WTC11 (cell line): ENCODE data around the gene SLC10A1. TPM values are rescaled to one million over a fixed set of nuclear protein-coding genes. Genes with fewer than 3 reads are reported as not detected.

Source experiments
- ATAC-seq: fragments of 200-7000 bp; cut with Tn5 transposase; 2 replicates; pipeline ENCODE4 v1.10.0; 2021; ENCODE audit warnings: mild to moderate bottlenecking, moderate library complexity
- CTCF ChIA-PET: fragments of 300-600 bp; sonication (Branson Sonifier 250); formaldehyde crosslinking; loops from one replicate; lab custom pipeline; 2021; ENCODE audit warnings: antibody characterized with exemption; lab: Charles Lee
- POLR2A ChIA-PET: fragments of 350-600 bp; sonication (Branson Sonifier 250); formaldehyde crosslinking; loops from one replicate; lab custom pipeline; 2021; ENCODE audit warnings: antibody characterized with exemption; lab: Charles Lee
- DNase-seq: peaks from one replicate; pipeline ENCODE4 v3.0.0; 2021; ENCODE audit warnings: low spot score
- H3K27ac Mint-ChIP-seq: 2 replicates; pipeline ENCODE4 v1.8.0; 2021; ENCODE audit warnings: mixed read lengths
- H3K27me3 Mint-ChIP-seq: 2 replicates; pipeline ENCODE4 v1.8.0; 2021; ENCODE audit warnings: low read depth, mild to moderate bottlenecking, moderate library complexity, mixed read lengths
- H3K36me3 Mint-ChIP-seq: 2 replicates; pipeline ENCODE4 v1.8.0; 2021; ENCODE audit warnings: mixed read lengths
- H3K4me1 Mint-ChIP-seq: 2 replicates; pipeline ENCODE4 v1.8.0; 2022; ENCODE audit warnings: mixed read lengths
- H3K4me3 Mint-ChIP-seq: 2 replicates; pipeline ENCODE4 v1.8.0; 2021; ENCODE audit warnings: mild to moderate bottlenecking, moderate library complexity, mixed read lengths
- H3K9me3 Mint-ChIP-seq: 2 replicates; pipeline ENCODE4 v1.8.0; 2021; ENCODE audit warnings: mixed read lengths
- ETV6 ChIP-seq: sonication (generic); formaldehyde crosslinking; IDR thresholded peaks from 2 replicates; pipeline ENCODE4 v1.8.1; 2022; ENCODE audit warnings: mild to moderate bottlenecking, missing genetic modification reagents
- FOXP1 ChIP-seq: sonication (generic); formaldehyde crosslinking; IDR thresholded peaks from 2 replicates; pipeline ENCODE4 v1.8.0; 2022; ENCODE audit warnings: missing genetic modification reagents, mild to moderate bottlenecking, moderate library complexity, borderline replicate concordance
- GABPB1 ChIP-seq: sonication (generic); formaldehyde crosslinking; IDR thresholded peaks from 2 replicates; pipeline ENCODE4 v1.8.1; 2023; ENCODE audit warnings: mild to moderate bottlenecking, missing genetic modification reagents
- GRHL2 ChIP-seq: fragments of 250-450 bp; sonication (Bioruptor Pico); IDR thresholded peaks from 2 replicates; pipeline ENCODE4 v1.8.0; 2022; ENCODE audit warnings: mild to moderate bottlenecking, moderate library complexity; ENCODE audit not compliant: insufficient replicate concordance, severe bottlenecking
- HMGA2 ChIP-seq: fragments of 250-450 bp; sonication (Bioruptor Pico); IDR thresholded peaks from 2 replicates; pipeline ENCODE4 v1.4.0; 2021; ENCODE audit warnings: mild to moderate bottlenecking, moderate library complexity
- JUN ChIP-seq: sonication (generic); formaldehyde crosslinking; IDR thresholded peaks from 2 replicates; pipeline ENCODE4 v1.8.0; 2023; ENCODE audit warnings: mild to moderate bottlenecking, missing genetic modification reagents
- NFATC4 ChIP-seq: fragments of 250-450 bp; sonication (Bioruptor Pico); IDR thresholded peaks from 2 replicates; pipeline ENCODE4 v1.9.0; 2021; ENCODE audit warnings: mild to moderate bottlenecking
- NFYB ChIP-seq: sonication (generic); formaldehyde crosslinking; conservative IDR thresholded peaks from 2 replicates; pipeline ENCODE4 v1.8.0; 2022; ENCODE audit warnings: low read depth, missing genetic modification reagents
- TCF7 ChIP-seq: sonication (generic); formaldehyde crosslinking; IDR thresholded peaks from 2 replicates; pipeline ENCODE4 v1.8.0; 2022; ENCODE audit warnings: mild to moderate bottlenecking, low read depth, missing genetic modification reagents, moderate library complexity
- ZNF219 ChIP-seq: sonication (generic); formaldehyde crosslinking; IDR thresholded peaks from 2 replicates; pipeline ENCODE4 v1.8.0; 2023; ENCODE audit warnings: missing genetic modification reagents, mild to moderate bottlenecking, borderline replicate concordance
- ZNF232 ChIP-seq: sonication (generic); formaldehyde crosslinking; IDR thresholded peaks from 2 replicates; pipeline ENCODE4 v1.8.0; 2022; ENCODE audit warnings: mild to moderate bottlenecking, missing genetic modification reagents
- total RNA-seq: library from RNA; stranded (reverse); gene quantifications from 3 replicates; pipeline ENCODE4 v1.2.3, GENCODE V29; 2021
- TF ChIP-seq, protein P1 (sequence below): fragments of 250-450 bp; sonication (Bioruptor Pico); IDR thresholded peaks from 2 replicates; pipeline ENCODE4 v2.1.2; 2022; ENCODE audit warnings: mild to moderate bottlenecking, moderate library complexity
- TF ChIP-seq, protein P2 (sequence below): sonication (generic); formaldehyde crosslinking; IDR thresholded peaks from 2 replicates; pipeline ENCODE4 v1.8.1; 2022; ENCODE audit warnings: missing genetic modification reagents, borderline replicate concordance
- TF ChIP-seq, protein P3 (sequence below): sonication (generic); formaldehyde crosslinking; IDR thresholded peaks from 2 replicates; pipeline ENCODE4 v1.8.0; 2023; ENCODE audit warnings: missing genetic modification reagents, mild to moderate bottlenecking, borderline replicate concordance
- TF ChIP-seq, protein P4 (sequence below): sonication (generic); formaldehyde crosslinking; IDR thresholded peaks from 2 replicates; pipeline ENCODE4 v1.8.0; 2022; ENCODE audit warnings: mild to moderate bottlenecking, missing genetic modification reagents
- TF ChIP-seq, protein P5 (sequence below): sonication (generic); formaldehyde crosslinking; IDR thresholded peaks from 2 replicates; pipeline ENCODE4 v1.8.1; 2023; ENCODE audit warnings: mild to moderate bottlenecking, moderate library complexity, missing genetic modification reagents
- TF ChIP-seq, protein P6 (sequence below): sonication (generic); formaldehyde crosslinking; IDR thresholded peaks from 2 replicates; pipeline ENCODE4 v1.8.0; 2023; ENCODE audit warnings: mild to moderate bottlenecking, missing genetic modification reagents

Gene SLC10A1
- total RNA-seq, 1 experiment from 2014 or later, result 0.09 TPM

DNA sequence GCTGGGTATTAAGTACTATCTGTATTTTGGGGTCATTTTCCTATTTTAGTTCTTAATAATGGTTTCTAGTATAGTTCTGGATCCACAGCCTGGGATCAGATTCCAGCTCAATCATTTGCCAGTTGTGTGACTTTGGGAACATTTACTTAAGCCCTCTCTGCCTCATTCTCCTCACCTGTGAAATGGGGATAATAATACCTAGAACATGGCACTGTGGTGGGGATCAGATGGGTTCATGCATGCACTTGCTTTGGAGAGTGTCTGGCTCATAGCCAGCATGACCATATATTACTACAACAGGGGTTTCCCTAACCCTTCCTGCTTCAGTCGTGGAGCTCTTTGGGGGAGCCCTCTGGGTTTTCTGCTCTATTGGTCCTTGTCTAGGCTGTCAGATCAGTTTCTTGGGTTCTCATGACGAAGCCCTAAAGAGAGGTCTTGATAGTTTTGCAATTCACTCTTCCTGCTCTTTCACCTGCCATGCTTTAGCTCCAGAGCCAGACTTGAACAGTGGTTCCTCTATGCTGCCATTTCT is 48.1 kb upstream of the SLC10A1 start (continued):
- TF ChIP-seq, protein P1, sequence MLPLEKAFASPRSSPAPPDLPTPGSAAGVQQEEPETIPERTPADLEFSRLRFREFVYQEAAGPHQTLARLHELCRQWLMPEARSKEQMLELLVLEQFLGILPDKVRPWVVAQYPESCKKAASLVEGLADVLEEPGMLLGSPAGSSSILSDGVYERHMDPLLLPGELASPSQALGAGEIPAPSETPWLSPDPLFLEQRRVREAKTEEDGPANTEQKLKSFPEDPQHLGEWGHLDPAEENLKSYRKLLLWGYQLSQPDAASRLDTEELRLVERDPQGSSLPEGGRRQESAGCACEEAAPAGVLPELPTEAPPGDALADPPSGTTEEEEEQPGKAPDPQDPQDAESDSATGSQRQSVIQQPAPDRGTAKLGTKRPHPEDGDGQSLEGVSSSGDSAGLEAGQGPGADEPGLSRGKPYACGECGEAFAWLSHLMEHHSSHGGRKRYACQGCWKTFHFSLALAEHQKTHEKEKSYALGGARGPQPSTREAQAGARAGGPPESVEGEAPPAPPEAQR (CRISPR knock-in tag), result no peak
- TF ChIP-seq ZNF232 (CRISPR knock-in tag), result no peak
- no peak for TF ChIP-seq NFYB (CRISPR knock-in tag)
- no peak for TF ChIP-seq GRHL2 (CRISPR knock-in tag)
- TF ChIP-seq, protein P2, sequence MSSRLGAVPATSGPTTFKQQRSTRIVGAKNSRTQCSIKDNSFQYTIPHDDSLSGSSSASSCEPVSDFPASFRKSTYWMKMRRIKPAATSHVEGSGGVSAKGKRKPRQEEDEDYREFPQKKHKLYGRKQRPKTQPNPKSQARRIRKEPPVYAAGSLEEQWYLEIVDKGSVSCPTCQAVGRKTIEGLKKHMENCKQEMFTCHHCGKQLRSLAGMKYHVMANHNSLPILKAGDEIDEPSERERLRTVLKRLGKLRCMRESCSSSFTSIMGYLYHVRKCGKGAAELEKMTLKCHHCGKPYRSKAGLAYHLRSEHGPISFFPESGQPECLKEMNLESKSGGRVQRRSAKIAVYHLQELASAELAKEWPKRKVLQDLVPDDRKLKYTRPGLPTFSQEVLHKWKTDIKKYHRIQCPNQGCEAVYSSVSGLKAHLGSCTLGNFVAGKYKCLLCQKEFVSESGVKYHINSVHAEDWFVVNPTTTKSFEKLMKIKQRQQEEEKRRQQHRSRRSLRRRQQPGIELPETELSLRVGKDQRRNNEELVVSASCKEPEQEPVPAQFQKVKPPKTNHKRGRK (CRISPR knock-in tag), result no peak
- TF ChIP-seq ZNF219, result no peak
- TF ChIP-seq TCF7 (CRISPR knock-in tag), result no peak
- TF ChIP-seq NFATC4 (CRISPR knock-in tag), result no peak
- TF ChIP-seq, protein P3, sequence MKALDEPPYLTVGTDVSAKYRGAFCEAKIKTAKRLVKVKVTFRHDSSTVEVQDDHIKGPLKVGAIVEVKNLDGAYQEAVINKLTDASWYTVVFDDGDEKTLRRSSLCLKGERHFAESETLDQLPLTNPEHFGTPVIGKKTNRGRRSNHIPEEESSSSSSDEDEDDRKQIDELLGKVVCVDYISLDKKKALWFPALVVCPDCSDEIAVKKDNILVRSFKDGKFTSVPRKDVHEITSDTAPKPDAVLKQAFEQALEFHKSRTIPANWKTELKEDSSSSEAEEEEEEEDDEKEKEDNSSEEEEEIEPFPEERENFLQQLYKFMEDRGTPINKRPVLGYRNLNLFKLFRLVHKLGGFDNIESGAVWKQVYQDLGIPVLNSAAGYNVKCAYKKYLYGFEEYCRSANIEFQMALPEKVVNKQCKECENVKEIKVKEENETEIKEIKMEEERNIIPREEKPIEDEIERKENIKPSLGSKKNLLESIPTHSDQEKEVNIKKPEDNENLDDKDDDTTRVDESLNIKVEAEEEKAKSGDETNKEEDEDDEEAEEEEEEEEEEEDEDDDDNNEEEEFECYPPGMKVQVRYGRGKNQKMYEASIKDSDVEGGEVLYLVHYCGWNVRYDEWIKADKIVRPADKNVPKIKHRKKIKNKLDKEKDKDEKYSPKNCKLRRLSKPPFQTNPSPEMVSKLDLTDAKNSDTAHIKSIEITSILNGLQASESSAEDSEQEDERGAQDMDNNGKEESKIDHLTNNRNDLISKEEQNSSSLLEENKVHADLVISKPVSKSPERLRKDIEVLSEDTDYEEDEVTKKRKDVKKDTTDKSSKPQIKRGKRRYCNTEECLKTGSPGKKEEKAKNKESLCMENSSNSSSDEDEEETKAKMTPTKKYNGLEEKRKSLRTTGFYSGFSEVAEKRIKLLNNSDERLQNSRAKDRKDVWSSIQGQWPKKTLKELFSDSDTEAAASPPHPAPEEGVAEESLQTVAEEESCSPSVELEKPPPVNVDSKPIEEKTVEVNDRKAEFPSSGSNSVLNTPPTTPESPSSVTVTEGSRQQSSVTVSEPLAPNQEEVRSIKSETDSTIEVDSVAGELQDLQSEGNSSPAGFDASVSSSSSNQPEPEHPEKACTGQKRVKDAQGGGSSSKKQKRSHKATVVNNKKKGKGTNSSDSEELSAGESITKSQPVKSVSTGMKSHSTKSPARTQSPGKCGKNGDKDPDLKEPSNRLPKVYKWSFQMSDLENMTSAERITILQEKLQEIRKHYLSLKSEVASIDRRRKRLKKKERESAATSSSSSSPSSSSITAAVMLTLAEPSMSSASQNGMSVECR (CRISPR knock-in tag), result no peak
- no peak for TF ChIP-seq FOXP1 (CRISPR knock-in tag)

DNA sequence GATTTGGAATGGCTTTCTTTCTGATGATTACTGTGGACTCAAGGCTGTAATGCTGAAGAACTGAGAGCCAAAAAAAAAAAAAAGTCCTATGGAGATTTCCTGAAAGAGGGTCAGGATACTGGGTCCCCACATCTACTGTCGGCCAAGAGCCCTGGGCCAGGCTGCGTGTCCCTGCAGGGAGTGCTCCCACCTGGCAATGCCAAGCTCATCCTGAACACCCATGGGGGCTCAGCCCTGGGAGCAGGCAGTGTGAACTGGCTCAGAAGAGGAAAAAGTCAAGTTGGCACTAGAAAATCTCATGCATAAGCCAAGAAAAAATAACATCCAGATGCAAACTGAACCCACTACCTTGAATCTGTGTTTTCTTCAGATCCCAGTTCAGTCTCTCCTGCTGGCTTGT is 47.1 kb upstream of the SLC10A1 start:
- ChIA-PET POLR2A (no interaction called here), CTCF (interaction anchor here (0.7 to 0.8 kb wide), 2 partner anchors 35 to 184 kb away, joined by 3 read pairs; partner anchors contain the start of gene SMOC1)
- H3K4me1 Mint-ChIP-seq, result no peaks in the 10 kb centered on the region
- TF ChIP-seq, protein P4, sequence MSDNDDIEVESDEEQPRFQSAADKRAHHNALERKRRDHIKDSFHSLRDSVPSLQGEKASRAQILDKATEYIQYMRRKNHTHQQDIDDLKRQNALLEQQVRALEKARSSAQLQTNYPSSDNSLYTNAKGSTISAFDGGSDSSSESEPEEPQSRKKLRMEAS, result no peak
- TF ChIP-seq GABPB1 (CRISPR knock-in tag) (no peak), JUN (CRISPR knock-in tag) (no peak), ETV6 (CRISPR knock-in tag) (no peak), HMGA2 (CRISPR knock-in tag) (no peak)
- TF ChIP-seq, protein P5, sequence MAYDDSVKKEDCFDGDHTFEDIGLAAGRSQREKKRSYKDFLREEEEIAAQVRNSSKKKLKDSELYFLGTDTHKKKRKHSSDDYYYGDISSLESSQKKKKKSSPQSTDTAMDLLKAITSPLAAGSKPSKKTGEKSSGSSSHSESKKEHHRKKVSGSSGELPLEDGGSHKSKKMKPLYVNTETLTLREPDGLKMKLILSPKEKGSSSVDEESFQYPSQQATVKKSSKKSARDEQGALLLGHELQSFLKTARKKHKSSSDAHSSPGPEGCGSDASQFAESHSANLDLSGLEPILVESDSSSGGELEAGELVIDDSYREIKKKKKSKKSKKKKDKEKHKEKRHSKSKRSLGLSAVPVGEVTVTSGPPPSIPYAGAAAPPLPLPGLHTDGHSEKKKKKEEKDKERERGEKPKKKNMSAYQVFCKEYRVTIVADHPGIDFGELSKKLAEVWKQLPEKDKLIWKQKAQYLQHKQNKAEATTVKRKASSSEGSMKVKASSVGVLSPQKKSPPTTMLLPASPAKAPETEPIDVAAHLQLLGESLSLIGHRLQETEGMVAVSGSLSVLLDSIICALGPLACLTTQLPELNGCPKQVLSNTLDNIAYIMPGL (CRISPR knock-in tag), result no peak
- TF ChIP-seq, protein P6, sequence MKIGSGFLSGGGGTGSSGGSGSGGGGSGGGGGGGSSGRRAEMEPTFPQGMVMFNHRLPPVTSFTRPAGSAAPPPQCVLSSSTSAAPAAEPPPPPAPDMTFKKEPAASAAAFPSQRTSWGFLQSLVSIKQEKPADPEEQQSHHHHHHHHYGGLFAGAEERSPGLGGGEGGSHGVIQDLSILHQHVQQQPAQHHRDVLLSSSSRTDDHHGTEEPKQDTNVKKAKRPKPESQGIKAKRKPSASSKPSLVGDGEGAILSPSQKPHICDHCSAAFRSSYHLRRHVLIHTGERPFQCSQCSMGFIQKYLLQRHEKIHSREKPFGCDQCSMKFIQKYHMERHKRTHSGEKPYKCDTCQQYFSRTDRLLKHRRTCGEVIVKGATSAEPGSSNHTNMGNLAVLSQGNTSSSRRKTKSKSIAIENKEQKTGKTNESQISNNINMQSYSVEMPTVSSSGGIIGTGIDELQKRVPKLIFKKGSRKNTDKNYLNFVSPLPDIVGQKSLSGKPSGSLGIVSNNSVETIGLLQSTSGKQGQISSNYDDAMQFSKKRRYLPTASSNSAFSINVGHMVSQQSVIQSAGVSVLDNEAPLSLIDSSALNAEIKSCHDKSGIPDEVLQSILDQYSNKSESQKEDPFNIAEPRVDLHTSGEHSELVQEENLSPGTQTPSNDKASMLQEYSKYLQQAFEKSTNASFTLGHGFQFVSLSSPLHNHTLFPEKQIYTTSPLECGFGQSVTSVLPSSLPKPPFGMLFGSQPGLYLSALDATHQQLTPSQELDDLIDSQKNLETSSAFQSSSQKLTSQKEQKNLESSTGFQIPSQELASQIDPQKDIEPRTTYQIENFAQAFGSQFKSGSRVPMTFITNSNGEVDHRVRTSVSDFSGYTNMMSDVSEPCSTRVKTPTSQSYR (CRISPR knock-in tag), result no peak
- no peak overlapping the region for H3K27ac Mint-ChIP-seq
- ATAC-seq (no peak), DNase-seq (no peak)
- H3K9me3 Mint-ChIP-seq, result no peaks in the 10 kb centered on the region
- no peaks in the 10 kb centered on the region for H3K36me3 Mint-ChIP-seq
- no peaks in the 10 kb centered on the region for H3K27me3 Mint-ChIP-seq
- H3K4me3 Mint-ChIP-seq, result no peak overlapping the region
